ENCODE measurements around the gene SCAMP3. TPM values are rescaled to one million over a fixed set of nuclear protein-coding genes. Genes with fewer than 3 reads are reported as not detected.

Gene SCAMP3
- total and polyA plus RNA-seq, 10 of the 15 experiments (the other 5 are each of a cell fraction or from before 2014, with no cell fraction given) = 17.2 to 133 (median 87.3) TPM

DNA sequence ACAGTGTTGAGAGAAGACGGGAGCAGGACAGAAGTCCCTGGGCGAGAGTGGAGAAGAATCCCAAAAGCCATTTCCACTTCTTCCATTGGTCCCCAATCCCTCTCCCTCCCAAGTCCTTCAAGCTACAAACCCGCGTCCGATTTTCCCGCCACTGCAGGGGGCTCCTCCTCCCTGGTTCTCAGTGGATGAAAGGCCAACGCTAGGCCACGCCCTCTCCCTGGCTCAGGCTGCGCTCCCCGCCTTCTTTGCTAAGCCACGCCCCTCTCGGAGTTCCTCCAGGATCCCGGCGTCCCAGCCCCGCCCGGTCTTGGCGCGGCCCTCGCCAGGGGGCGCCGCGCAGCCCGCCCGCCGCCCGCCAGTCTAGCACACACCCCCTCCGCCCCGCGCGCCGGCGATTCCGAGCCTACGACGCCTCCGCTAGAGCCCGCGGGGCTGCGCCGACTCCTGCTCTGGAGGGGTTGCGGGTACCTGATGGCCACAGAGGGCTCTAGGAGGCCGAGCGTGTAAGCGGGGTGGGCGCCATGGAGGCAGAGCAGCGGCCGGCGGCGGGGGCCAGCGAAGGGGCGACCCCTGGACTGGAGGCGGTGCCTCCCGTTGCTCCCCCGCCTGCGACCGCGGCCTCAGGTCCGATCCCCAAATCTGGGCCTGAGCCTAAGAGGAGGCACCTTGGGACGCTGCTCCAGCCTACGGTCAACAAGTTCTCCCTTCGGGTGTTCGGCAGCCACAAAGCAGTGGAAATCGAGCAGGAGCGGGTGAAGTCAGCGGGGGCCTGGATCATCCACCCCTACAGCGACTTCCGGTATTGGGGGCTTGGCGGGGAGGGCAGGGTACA is 15.1 kb upstream of the SCAMP3 start, which contains the start of gene HCN3 (continued):
- TF ChIP-seq NKRF (conservative IDR thresholded peaks at IDR 0.05) (peak; percentile 93), E2F4 (IDR thresholded peaks at IDR 0.05; ENCODE audit: low read depth, low read length) (peak; percentile 97), E2F8 (IDR thresholded peaks at IDR 0.05; ENCODE audit: low read depth, partially characterized antibody) (peak; percentile 98), SRF (IDR thresholded peaks at IDR 0.05; ENCODE audit: low read depth in 2 of 2, low read length in 2 of 2) (no peak), YY1 (IDR thresholded peaks at IDR 0.05; ENCODE audit: low read depth, low read length) (0 out of 2 replicates have a peak, but pooled peaks have one; percentile 18), ATF3 (IDR thresholded peaks at IDR 0.05; ENCODE audit: borderline replicate concordance, extremely low read depth, low read depth, low read length) (no peak), POLR2AphosphoS5 (IDR thresholded peaks at IDR 0.05; ENCODE audit: low read length) (no peak), NFIC (IDR thresholded peaks at IDR 0.05; ENCODE audit: low read depth, low read length) (no peak), LARP7 (IDR thresholded peaks at IDR 0.05) (peak; percentile 77), NFXL1 (IDR thresholded peaks at IDR 0.05; ENCODE audit: borderline replicate concordance) (no peak), RFX5 (IDR thresholded peaks at IDR 0.05; ENCODE audit: low read depth, low read length) (no peak), SMAD1 (IDR thresholded peaks at IDR 0.05; ENCODE audit: low read depth, partially characterized antibody) (no peak), EGR1 (IDR thresholded peaks at IDR 0.05; ENCODE audit: borderline replicate concordance in 1 of 2, low read depth in 2 of 2, low read length in 2 of 2) (peak in 1 of 2 experiments; percentile 57; a peak in 1 of 3 replicates), KDM1A (IDR thresholded peaks at IDR 0.05; ENCODE audit: borderline replicate concordance) (no peak), MXI1 (IDR thresholded peaks at IDR 0.05; ENCODE audit: low read depth, low read length) (peak; percentile 69; the same call in 1 of the 2 replicates)
- TF ChIP-seq, protein P1, sequence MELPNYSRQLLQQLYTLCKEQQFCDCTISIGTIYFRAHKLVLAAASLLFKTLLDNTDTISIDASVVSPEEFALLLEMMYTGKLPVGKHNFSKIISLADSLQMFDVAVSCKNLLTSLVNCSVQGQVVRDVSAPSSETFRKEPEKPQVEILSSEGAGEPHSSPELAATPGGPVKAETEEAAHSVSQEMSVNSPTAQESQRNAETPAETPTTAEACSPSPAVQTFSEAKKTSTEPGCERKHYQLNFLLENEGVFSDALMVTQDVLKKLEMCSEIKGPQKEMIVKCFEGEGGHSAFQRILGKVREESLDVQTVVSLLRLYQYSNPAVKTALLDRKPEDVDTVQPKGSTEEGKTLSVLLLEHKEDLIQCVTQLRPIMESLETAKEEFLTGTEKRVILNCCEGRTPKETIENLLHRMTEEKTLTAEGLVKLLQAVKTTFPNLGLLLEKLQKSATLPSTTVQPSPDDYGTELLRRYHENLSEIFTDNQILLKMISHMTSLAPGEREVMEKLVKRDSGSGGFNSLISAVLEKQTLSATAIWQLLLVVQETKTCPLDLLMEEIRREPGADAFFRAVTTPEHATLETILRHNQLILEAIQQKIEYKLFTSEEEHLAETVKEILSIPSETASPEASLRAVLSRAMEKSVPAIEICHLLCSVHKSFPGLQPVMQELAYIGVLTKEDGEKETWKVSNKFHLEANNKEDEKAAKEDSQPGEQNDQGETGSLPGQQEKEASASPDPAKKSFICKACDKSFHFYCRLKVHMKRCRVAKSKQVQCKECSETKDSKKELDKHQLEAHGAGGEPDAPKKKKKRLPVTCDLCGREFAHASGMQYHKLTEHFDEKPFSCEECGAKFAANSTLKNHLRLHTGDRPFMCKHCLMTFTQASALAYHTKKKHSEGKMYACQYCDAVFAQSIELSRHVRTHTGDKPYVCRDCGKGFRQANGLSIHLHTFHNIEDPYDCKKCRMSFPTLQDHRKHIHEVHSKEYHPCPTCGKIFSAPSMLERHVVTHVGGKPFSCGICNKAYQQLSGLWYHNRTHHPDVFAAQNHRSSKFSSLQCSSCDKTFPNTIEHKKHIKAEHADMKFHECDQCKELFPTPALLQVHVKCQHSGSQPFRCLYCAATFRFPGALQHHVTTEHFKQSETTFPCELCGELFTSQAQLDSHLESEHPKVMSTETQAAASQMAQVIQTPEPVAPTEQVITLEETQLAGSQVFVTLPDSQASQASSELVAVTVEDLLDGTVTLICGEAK (IDR thresholded peaks at IDR 0.05; ENCODE audit: borderline replicate concordance) = no peak

All from GM12878 (cell line).